GM19035 (cell line): Measurements from ENCODE around the gene ADAMTSL1.

ENCODE experiments used
- ATAC-seq: cut with Tn5 transposase; IDR thresholded peaks from one replicate; pipeline ENCODE4 v1.9.1; 2021; ENCODE audit not compliant: unreplicated experiment

The ADAMTSL1 gene

GRCh38 chr9:18605766-18606180 is 131.8 kb downstream of the ADAMTSL1 start:
- no peak for ATAC-seq

- ATAC-seq, result no peak
Observed at GRCh38 chr9:18606281-18606680, 132.3 kb downstream of the ADAMTSL1 start.

DNA sequence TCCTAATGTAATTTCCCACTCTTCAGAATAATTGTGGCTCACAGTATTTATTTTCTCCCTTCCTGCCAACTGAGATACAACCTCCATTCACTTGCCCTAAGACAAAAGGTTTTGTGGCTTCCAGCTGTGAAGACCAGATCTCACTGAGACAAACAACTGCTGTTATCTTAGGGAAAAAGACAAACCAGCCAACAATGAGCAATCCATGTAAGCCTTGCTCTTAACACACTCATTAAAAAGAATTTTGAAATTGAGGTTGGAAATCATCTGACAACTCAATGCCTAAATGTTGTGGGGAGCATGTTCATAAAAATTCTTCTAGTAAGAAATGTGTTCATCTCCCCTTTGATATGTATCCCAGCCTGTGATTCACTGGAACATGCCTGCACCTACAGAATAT is 132.9 kb downstream of the ADAMTSL1 start:
- no peak for ATAC-seq

DNA sequence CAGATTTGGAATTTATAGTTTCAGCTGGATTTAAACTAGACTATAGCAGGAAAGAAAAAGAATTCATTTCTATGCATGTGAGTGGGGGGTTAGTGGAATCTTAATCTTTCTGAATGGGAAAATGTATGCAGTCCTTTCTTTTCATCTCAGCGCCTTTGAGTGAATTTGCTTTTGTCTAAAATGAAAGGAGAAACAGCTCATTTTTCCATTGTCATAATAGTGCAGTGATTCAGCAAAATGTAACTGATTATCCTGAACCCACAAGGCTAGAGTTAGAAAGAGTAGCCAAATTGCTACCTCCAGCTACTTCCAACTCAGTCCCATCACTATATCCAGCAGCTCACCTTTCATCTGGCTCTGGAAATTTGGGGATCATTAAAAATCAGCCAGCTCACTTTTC is 134.4 kb downstream of the ADAMTSL1 start:
- no peak for ATAC-seq

DNA sequence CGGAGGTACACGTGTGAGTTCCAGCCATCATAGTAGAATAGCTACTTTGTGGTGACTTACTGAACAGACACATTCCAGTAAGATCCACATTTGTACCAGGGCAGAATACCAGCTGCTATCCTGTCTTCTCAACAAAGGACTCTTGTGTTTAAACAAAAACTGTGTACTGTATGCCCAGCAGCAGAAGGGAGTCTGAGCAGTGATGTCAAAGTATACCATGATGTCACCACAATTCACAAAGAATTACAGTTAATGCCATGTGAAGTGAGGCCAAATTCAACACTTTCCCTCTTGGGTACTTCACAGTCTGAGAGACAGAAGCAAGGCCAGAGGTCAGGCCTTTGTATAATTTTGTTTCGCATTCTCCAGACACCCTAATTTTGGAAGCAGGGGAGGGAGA is 137.0 kb downstream of the ADAMTSL1 start:
- ATAC-seq, result no peak

GRCh38 chr9:18611971-18612370 is 138.0 kb downstream of the ADAMTSL1 start:
- no peak for ATAC-seq

GRCh38 chr9:18614116-18614515 is 140.2 kb downstream of the ADAMTSL1 start:
- ATAC-seq, result no peak

DNA sequence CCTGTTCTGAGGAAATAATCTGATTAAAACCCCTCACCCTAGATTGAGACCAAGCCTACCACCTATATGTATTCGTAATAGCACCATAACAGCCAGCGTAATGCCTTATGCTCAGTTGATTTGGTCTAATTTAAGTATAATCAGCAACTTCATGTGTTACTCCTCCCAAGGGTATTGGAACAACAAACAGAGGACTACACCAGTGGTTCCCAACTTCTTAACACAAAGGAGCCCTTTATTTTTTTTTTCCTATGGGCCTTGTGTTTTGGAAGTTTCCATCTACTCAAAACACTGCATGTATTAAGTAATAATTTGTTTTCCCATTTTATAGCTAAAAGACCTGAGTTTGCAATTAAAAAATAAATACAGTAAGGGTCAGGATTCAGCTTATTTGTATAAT is 140.7 kb downstream of the ADAMTSL1 start:
- ATAC-seq, result no peak

GRCh38 chr9:18616976-18617375 is 143.0 kb downstream of the ADAMTSL1 start:
- no peak for ATAC-seq

- ATAC-seq, result no peak
Observed at GRCh38 chr9:18617759-18618158, 143.8 kb downstream of the ADAMTSL1 start.

DNA sequence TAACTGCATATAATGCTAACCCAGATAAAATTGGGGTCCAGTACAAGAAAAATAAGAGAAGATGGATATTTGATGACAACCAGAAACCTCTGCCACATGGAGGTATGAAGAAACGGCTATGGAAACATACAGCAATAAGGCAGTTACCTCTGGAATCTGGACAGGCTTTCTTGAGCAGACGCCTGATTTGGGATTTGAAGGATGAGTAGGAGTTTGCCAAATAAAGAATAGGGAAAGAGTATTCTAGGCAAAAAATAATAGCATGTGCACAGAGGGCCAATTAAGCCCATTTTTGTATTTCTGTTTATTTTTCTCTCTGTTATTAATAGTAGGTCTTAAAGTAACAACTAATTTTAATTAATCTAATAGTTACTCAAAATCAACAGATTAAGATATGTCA is 144.9 kb downstream of the ADAMTSL1 start:
- no peak for ATAC-seq

GRCh38 chr9:18622186-18622836 is 148.4 kb downstream of the ADAMTSL1 start:
- ATAC-seq, result no peak

GRCh38 chr9:18623221-18624079 is 149.5 kb downstream of the ADAMTSL1 start:
- no peak for ATAC-seq

DNA sequence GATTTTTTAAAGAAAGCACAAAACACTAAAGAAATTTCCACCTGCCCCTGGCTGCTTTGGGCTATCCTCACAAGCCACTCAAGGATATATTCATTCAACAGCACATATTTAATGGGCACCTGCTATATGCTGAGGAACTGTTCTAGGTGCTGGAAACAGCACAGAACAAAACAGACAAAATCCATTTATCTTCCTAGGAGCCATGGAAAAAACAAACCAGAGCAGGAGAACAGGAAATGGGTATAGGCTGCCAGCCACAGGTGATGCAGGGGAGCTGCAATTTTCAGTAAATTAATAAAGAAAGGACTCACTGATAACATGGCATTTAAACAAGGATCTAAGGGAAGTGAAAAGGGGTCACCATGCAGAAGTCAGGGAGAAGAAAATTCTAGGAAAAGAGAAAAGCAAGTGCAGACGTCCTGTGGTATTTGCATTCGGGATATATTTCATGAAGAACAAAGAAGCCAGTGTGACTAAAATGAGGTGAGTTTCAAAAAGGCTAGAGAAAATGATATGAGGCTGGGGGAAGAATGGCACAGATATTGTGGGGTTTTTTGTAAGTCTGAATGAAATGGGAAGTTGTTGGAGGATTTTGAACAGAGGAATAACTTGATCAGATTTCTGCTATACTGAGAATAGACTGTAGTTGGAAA is 152.2 kb downstream of the ADAMTSL1 start:
- ATAC-seq, result no peak

DNA sequence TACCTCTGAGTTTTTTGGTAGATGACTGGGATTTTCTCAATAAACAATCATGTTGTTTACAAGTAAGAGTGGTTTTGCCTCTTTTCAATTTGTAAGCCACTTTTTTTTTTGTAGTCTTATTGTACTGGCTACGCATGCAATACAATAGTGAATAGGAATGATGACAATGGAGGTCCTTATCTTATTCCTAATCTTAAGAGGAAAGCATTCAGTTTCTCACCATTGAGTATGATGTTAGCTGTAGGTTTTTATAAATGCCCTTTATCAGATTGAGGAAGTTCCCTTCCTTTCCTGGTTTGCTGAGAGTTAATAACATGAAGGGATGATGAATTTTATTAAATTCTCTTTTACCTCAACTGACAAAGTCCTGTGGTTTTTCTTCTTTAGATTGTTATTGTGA is 155.2 kb downstream of the ADAMTSL1 start:
- ATAC-seq, result no peak

GRCh38 chr9:18632632-18633403 is 158.9 kb downstream of the ADAMTSL1 start:
- no peak for ATAC-seq

DNA sequence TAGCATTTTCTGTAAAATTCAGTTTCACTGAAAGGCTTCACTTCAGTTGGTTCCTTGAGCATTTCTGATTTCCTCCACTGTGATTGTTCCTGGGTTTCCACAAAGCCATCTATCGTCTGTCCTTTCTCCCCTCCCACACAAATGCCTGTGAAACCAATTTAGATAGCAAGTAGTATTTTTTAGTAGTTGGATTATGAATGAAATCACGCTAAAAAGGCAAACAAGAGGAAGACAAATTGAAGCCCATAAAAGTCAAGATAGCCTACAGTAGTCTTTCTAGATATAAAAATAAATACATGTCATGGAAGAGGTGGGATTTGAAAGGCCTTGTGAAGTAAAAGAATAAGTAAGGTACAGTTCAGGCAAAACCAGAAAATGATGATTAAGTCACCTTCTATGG is 162.8 kb downstream of the ADAMTSL1 start:
- ATAC-seq, result no peak

DNA sequence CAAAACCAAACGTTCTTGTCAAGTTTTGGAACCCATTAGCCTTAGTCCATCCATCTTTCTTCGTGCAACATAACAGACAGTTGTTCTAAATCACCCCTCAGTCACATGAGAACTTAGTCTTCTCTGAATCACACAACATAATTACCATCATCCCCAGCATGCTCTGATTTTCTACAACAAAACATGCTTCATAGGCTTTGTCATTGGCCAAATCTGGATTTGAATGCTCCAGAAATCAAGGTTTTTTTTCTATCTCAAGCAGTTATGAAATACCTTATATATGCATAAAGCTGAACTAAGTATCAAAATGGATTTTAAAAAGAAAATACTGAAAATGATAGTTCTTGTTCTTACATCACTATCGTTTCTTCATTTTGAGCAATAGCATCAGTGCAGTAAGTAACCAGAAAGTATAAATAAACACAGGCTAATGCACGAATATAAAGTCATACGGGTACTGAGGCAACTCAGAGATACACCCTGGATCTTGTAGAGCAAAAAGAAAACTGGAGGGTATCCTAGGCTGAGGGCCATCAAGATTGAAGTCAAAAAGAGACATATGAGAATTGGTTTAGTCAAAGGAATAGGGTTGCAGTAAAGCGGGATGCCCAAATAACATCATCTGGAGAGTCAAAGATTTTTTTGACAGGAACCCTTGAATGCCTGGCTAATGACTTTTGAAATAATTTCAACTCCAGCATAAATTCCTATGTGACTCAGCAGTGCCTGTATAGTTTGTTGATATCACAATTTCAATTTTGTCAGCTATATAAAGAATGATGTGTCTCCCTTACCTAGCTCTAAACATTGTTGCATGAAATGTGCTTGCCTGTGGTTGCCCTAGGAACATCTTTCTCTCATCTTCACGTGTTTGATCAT is 164.7 kb downstream of the ADAMTSL1 start:
- no peak for ATAC-seq

GRCh38 chr9:18639911-18640310 is 166.0 kb downstream of the ADAMTSL1 start:
- no peak for ATAC-seq
